ENCODE results near the gene SRRD. TPM values are rescaled to one million over a fixed set of nuclear protein-coding genes. Genes with fewer than 3 reads are reported as not detected.
A peak's percentile ranks its signal among the peaks of the same experiment; 100 is the strongest.

Gene SRRD
- total RNA-seq, 1 experiment from 2014 or later, result 9.5 TPM

DNA sequence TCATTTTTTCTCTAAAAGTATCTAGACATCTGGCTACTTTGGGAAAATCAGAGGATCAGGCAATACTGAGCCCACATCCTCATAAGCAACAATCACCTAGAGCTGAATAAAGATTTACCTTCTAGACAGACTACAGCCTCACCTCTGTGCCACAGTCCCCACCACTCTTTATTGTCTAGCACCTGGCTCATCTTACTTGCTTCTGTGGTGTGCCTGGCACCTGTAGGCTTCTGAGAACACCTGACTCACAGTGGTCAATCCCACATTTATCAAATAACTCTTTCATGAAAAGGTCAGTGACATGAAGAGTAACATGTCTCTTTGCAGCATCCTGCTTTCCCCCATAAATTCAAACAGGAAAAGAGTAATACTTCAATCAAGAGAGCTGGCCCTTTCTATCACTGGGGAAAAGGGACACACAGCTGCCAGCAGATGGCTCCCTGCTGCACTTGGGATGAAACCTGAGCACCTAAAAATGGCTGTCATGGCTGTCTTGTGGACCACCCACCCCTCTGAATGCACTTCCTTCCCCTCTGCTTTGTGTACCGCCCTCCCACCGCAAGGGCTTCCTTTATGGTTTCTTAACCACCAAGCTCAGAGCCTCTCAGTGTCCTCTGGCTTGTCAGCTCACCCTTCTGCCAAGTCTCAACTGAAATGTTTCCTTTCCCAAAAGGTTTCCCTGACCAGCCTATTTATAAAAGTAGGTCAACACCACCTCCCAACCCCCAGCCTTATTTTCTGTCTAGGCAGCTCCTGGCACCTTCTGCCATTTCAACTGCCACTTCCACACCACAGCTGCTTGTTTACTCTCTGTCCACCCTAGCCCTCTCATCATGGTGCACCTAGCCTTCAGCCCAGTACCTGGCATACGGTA lies 19.2 kb downstream of the SRRD start:
- no peaks in the 10 kb centered on the region for H3K79me2 ChIP-seq (ENCODE audit: low read depth)
- H4K20me1 ChIP-seq (ENCODE audit: insufficient read depth), result no peaks in the 10 kb centered on the region; the same call in none of the 2 replicates
- TF ChIP-seq EZH2 (IDR thresholded peaks at IDR 0.05; ENCODE audit: low read depth), result no peak
- TF ChIP-seq, protein P1, sequence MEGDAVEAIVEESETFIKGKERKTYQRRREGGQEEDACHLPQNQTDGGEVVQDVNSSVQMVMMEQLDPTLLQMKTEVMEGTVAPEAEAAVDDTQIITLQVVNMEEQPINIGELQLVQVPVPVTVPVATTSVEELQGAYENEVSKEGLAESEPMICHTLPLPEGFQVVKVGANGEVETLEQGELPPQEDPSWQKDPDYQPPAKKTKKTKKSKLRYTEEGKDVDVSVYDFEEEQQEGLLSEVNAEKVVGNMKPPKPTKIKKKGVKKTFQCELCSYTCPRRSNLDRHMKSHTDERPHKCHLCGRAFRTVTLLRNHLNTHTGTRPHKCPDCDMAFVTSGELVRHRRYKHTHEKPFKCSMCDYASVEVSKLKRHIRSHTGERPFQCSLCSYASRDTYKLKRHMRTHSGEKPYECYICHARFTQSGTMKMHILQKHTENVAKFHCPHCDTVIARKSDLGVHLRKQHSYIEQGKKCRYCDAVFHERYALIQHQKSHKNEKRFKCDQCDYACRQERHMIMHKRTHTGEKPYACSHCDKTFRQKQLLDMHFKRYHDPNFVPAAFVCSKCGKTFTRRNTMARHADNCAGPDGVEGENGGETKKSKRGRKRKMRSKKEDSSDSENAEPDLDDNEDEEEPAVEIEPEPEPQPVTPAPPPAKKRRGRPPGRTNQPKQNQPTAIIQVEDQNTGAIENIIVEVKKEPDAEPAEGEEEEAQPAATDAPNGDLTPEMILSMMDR (conservative IDR thresholded peaks at IDR 0.05), result peak; percentile 58; the same call in 1 of the 2 replicates
- H3K9me2 ChIP-seq (ENCODE audit: insufficient read depth), result no peaks in the 10 kb centered on the region
- no peaks in the 10 kb centered on the region for H3K4me1 ChIP-seq (replicated peaks; ENCODE audit: insufficient read depth)
- H3K27ac ChIP-seq, result no peak overlapping the region
- peaks cover 37% of the 10 kb centered on the region for H3K36me3 ChIP-seq (ENCODE audit: low read depth)
- no peaks in the 10 kb centered on the region for H3K9me3 ChIP-seq (ENCODE audit: insufficient read depth, low read depth)
- H3K4me2 ChIP-seq, result no peak overlapping the region
- intact Hi-C loops (cut with micrococcal nuclease; ENCODE audit: unreplicated experiment), result no loop called here
- no peak for DNase-seq
- CTCF ChIA-PET, result interaction anchor here (0.6 kb wide), 2 partner anchors 141 to 716 kb away, joined by 3 to 11 read pairs; no protein-coding TSS in a partner anchor
- no TSS peak for BruUV-seq (replicated peaks)
- H3F3A ChIP-seq (ENCODE audit: insufficient read depth, low read depth), result no peaks in the 10 kb centered on the region
- no peak overlapping the region for H3K4me3 ChIP-seq
- POLR2A ChIA-PET (ENCODE audit: unreplicated experiment), result interaction anchor here (0.6 kb wide), 1 partner anchor 151 kb away, joined by 3 read pairs; no protein-coding TSS in a partner anchor
- no peaks in the 10 kb centered on the region for H3K27me3 ChIP-seq (ENCODE audit: insufficient read depth, low read depth)
- H2AFZ ChIP-seq, result no peak overlapping the region

DNA sequence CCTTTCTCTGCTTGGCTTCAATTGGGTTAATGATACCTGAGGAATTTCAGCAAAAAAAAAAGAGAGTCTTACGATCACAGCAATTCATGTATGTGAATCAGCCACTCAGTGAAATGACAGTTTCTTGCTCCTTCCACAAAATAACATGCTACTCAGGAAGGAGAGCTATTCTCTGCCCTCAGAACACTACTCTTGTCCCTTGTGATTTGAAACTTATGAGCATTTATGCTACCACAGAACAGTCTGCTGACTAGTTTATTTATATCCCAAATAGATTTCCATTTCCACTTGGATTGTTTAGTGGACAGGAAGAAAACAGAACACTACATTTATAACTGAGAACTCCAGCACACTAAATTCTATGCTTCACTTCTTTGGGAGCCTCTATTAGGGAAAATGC lies 20.1 kb downstream of the SRRD start:
- no peak for DNase-seq
- Histone ChIP-seq H3K4me3 (no peak overlapping the region), H4K20me1 (ENCODE audit: insufficient read depth) (no peaks in the 10 kb centered on the region; the same call in none of the 2 replicates), H3K36me3 (ENCODE audit: low read depth) (peaks cover 37% of the 10 kb centered on the region), H3K9me3 (ENCODE audit: insufficient read depth, low read depth) (no peaks in the 10 kb centered on the region), H3K4me2 (no peak overlapping the region), H2AFZ (no peak overlapping the region), H3K9me2 (ENCODE audit: insufficient read depth) (no peaks in the 10 kb centered on the region), H3K79me2 (ENCODE audit: low read depth) (no peaks in the 10 kb centered on the region), H3K4me1 (replicated peaks; ENCODE audit: insufficient read depth) (no peaks in the 10 kb centered on the region), H3K27ac (no peak overlapping the region), H3F3A (ENCODE audit: insufficient read depth, low read depth) (no peaks in the 10 kb centered on the region), H3K27me3 (ENCODE audit: insufficient read depth, low read depth) (no peaks in the 10 kb centered on the region)
- BruUV-seq (replicated peaks), result no TSS peak
- intact Hi-C loops (cut with micrococcal nuclease; ENCODE audit: unreplicated experiment), result no loop called here
- POLR2A ChIA-PET (ENCODE audit: unreplicated experiment), result interaction anchor here (0.6 kb wide), 1 partner anchor 134 kb away, joined by 3 read pairs; no protein-coding TSS in a partner anchor
- CTCF ChIA-PET, result no interaction called here
- TF ChIP-seq, protein P1 (conservative IDR thresholded peaks at IDR 0.05), result no peak
- no peak for TF ChIP-seq EZH2 (IDR thresholded peaks at IDR 0.05; ENCODE audit: low read depth)

DNA sequence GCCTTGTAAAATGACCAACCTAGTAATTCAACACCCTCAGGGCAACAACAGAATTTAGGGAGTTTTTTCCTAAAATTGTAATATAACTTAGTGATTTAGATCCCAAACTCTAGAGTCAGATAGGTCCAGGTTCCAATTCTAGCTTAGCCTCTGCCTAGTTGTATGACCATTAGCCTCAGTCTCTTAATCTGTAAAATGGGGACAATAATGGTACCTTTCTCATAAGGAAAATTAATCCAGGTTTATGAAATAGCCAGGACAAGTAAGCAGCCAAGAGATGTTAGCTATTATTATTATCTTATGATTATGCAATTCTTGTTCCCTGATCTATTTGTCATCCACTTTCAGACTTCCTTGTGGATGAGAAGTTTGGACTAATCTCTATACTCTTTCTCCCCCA lies 24.5 kb downstream of the SRRD start:
- BruUV-seq (replicated peaks), result no TSS peak
- peaks cover 19% of the 10 kb centered on the region; the same call in 1 of the 2 replicates for H3K36me3 ChIP-seq (ENCODE audit: low read depth)
- no peaks in the 10 kb centered on the region for H3K27me3 ChIP-seq (ENCODE audit: insufficient read depth, low read depth)
- H3K9me3 ChIP-seq (ENCODE audit: insufficient read depth, low read depth), result no peaks in the 10 kb centered on the region
- no peaks in the 10 kb centered on the region for H3K9me2 ChIP-seq (ENCODE audit: insufficient read depth)
- POLR2A ChIA-PET (ENCODE audit: unreplicated experiment), result no interaction called here
- H3F3A ChIP-seq (ENCODE audit: insufficient read depth, low read depth), result no peaks in the 10 kb centered on the region
- H4K20me1 ChIP-seq (ENCODE audit: insufficient read depth), result no peaks in the 10 kb centered on the region
- no peak for DNase-seq
- no peak overlapping the region for H2AFZ ChIP-seq
- H3K4me2 ChIP-seq, result no peak overlapping the region
- TF ChIP-seq EZH2 (IDR thresholded peaks at IDR 0.05; ENCODE audit: low read depth), result no peak
- TF ChIP-seq, protein P1 (conservative IDR thresholded peaks at IDR 0.05), result no peak
- intact Hi-C loops (cut with micrococcal nuclease; ENCODE audit: unreplicated experiment), result no loop called here
- CTCF ChIA-PET, result no interaction called here
- H3K27ac ChIP-seq, result no peak overlapping the region
- H3K79me2 ChIP-seq (ENCODE audit: low read depth), result peaks cover 28% of the 10 kb centered on the region
- peaks cover 10% of the 10 kb centered on the region for H3K4me1 ChIP-seq (replicated peaks; ENCODE audit: insufficient read depth)
- H3K4me3 ChIP-seq, result no peak overlapping the region
